HCT116 (cell line): ENCODE results near the gene ZDHHC9. TPM values are rescaled to one million over a fixed set of nuclear protein-coding genes. Genes with fewer than 3 reads are reported as not detected.

Experiments used
- ATAC-seq: fragments of 200-7000 bp; cut with Tn5 transposase; 2 replicates; pipeline ENCODE4 v1.9.1; 2020; ENCODE audit warnings: mild to moderate bottlenecking, moderate library complexity
- BruUV-seq: library from RNA; stranded (reverse); fragments of 400-500 nt; replicated peaks from 2 replicates; lab custom pipeline; 2021; lab: Mats Ljungman, UMichigan
- CTCF ChIA-PET: fragments of 300-600 bp; sonication (Branson Sonifier 250); formaldehyde crosslinking; loops from one replicate; lab custom pipeline; 2021; ENCODE audit warnings: antibody characterized with exemption; lab: Charles Lee
- POLR2A ChIA-PET: fragments of 300-600, 350-600 bp; sonication (Branson Sonifier 250); formaldehyde crosslinking; loops from one replicate; lab custom pipeline; 2021; ENCODE audit warnings: antibody characterized with exemption; lab: Charles Lee
- RAD21 ChIA-PET, 2 experiments: fragments of 300-600 bp; sonication (Branson Sonifier 250); formaldehyde crosslinking; loops; one replicate each; lab custom pipeline; 2023; ENCODE audit warnings: low total read pairs in 2 of 2; ENCODE audit not compliant: uncharacterized antibody in 2 of 2, unreplicated experiment in 2 of 2, low non-redundant PET in 1 of 2; lab: Charles Lee
- DNase-seq: peaks from one replicate; pipeline ENCODE4 v3.0.0-alpha.2; 2010; ENCODE audit warnings: low read depth, low spot score
- H2AFZ ChIP-seq: fragments of 200-600 bp; shearing (Covaris generic), sonication (generic); 2 replicates; pipeline ENCODE4 v1.6.1; 2017; ENCODE audit warnings: low read depth, mixed run types, mixed read lengths, antibody characterized with exemption, low read length; ENCODE audit not compliant: poor library complexity, severe bottlenecking
- H3K27ac ChIP-seq: 2 replicates; pipeline ENCODE4 v1.5.1; 2012; ENCODE audit warnings: low read depth, low read length
- H3K27me3 ChIP-seq: fragments of 200-600 bp; sonication (generic); 2 replicates; pipeline ENCODE4 v1.6.1; 2016; ENCODE audit warnings: mixed run types, low read length, mixed read lengths; ENCODE audit not compliant: insufficient read depth
- H3K36me3 ChIP-seq, 2 experiments: fragments of 200-500 bp in 1 of 2; fragments of 200-600 bp in 1 of 2; sonication (Bioruptor generic) in 1 of 2; sonication (generic) in 1 of 2; 2 replicates each; pipeline versions ENCODE4 v1.5.1 to v1.6.1; 2014 to 2016; ENCODE audit warnings: low read length in 2 of 2, inconsistent platforms in 1 of 2, mixed read lengths in 1 of 2, mixed run types in 1 of 2; ENCODE audit not compliant: insufficient read depth in 2 of 2, control insufficient read depth in 1 of 2
- H3K4me1 ChIP-seq, 2 experiments: fragments of 200-600 bp in 1 of 2; sonication (generic) in 1 of 2; 2 replicates each; pipeline versions ENCODE4 v1.5.1 to v1.6.1; 2012 to 2017; ENCODE audit warnings: low read length in 2 of 2, inconsistent platforms in 1 of 2, mild to moderate bottlenecking in 1 of 2, mixed read lengths in 1 of 2, mixed run types in 1 of 2, moderate library complexity in 1 of 2; ENCODE audit not compliant: insufficient read depth in 2 of 2, control insufficient read depth in 1 of 2
- H3K4me2 ChIP-seq: fragments of 200-600 bp; sonication (generic); 2 replicates; pipeline ENCODE4 v1.6.1; 2017; ENCODE audit warnings: mixed run types, low read length, mixed read lengths
- H3K4me3 ChIP-seq, 2 experiments: fragments of 200-600 bp in 1 of 2; sonication (generic) in 1 of 2; replicated peaks in 1 of 2; 2 replicates each; pipeline ENCODE4 v1.5.1; 2011 to 2016; ENCODE audit warnings: low read length in 2 of 2, control low read depth in 1 of 2, low read depth in 1 of 2, mild to moderate bottlenecking in 1 of 2, mixed read lengths in 1 of 2, mixed run types in 1 of 2
- H3K79me2 ChIP-seq: fragments of 200-600 bp; sonication (generic); 2 replicates; pipeline ENCODE4 v1.6.1; 2017; ENCODE audit warnings: mild to moderate bottlenecking, mixed run types, low read length, moderate library complexity, mixed read lengths; ENCODE audit not compliant: insufficient read depth
- H3K9ac ChIP-seq: fragments of 200-600 bp; sonication (generic); 2 replicates; pipeline ENCODE4 v1.6.1; 2016; ENCODE audit warnings: low read length, mixed read lengths
- H3K9me2 ChIP-seq: fragments of 200-600 bp; sonication (generic), shearing (Covaris generic); 2 replicates; pipeline ENCODE4 v1.6.1; 2017; ENCODE audit warnings: mixed run types, mild to moderate bottlenecking, moderate library complexity; ENCODE audit not compliant: insufficient read depth
- H3K9me3 ChIP-seq, 2 experiments: fragments of 200-500 bp in 1 of 2; fragments of 200-600 bp in 1 of 2; sonication (Bioruptor generic) in 1 of 2; sonication (generic) in 1 of 2; 2 replicates each; pipeline ENCODE4 v1.6.1; 2014 to 2017; ENCODE audit warnings: low read length in 2 of 2, mixed read lengths in 2 of 2, inconsistent platforms in 1 of 2, low read depth in 1 of 2, mild to moderate bottlenecking in 1 of 2, mixed run types in 1 of 2, moderate library complexity in 1 of 2; ENCODE audit not compliant: control insufficient read depth in 1 of 2, insufficient read depth in 1 of 2
- H4K20me1 ChIP-seq: fragments of 200-600 bp; sonication (generic), shearing (Covaris generic); 2 replicates; pipeline ENCODE4 v1.6.1; 2017; ENCODE audit warnings: mixed run types, mild to moderate bottlenecking, moderate library complexity; ENCODE audit not compliant: insufficient read depth
- CEBPB ChIP-seq: IDR thresholded peaks from 2 replicates; pipeline ENCODE4 v1.6.1; 2012; ENCODE audit warnings: low read depth
- EGR1 ChIP-seq: IDR thresholded peaks from 2 replicates; pipeline ENCODE4 v1.6.1; 2012; ENCODE audit warnings: low read depth
- ELF1 ChIP-seq: IDR thresholded peaks from 2 replicates; pipeline ENCODE4 v1.6.1; 2012; ENCODE audit warnings: low read depth, borderline replicate concordance
- EZH2 ChIP-seq: fragments of 200-600 bp; sonication (generic); IDR thresholded peaks from 2 replicates; pipeline ENCODE4 v1.6.1; 2017; ENCODE audit warnings: antibody characterized with exemption, mixed run types
- EZH2phosphoT487 ChIP-seq: fragments of 200-600 bp; IDR thresholded peaks from 2 replicates; pipeline ENCODE4 v1.6.1; 2018; ENCODE audit warnings: antibody characterized with exemption, borderline replicate concordance
- FOSL1 ChIP-seq: IDR thresholded peaks from 2 replicates; pipeline ENCODE4 v1.6.1; 2012; ENCODE audit warnings: low read depth
- JUND ChIP-seq: IDR thresholded peaks from 2 replicates; pipeline ENCODE4 v1.6.1; 2012
- POLR2AphosphoS5 ChIP-seq: IDR thresholded peaks from 2 replicates; pipeline ENCODE4 v1.6.1; 2011; ENCODE audit warnings: mild to moderate bottlenecking, low read depth, low read length, moderate library complexity
- SIN3A ChIP-seq: IDR thresholded peaks from 2 replicates; pipeline ENCODE4 v1.6.1; 2012; ENCODE audit warnings: low read depth
- SP1 ChIP-seq: IDR thresholded peaks from 2 replicates; pipeline ENCODE4 v1.6.1; 2012; ENCODE audit warnings: low read depth
- SRF ChIP-seq: IDR thresholded peaks from 2 replicates; pipeline ENCODE4 v1.6.1; 2012; ENCODE audit warnings: low read depth
- ZFX ChIP-seq: fragments of 450-650 bp; IDR thresholded peaks from 2 replicates; pipeline ENCODE4 v1.6.1; 2017
- ZNF274 ChIP-seq: fragments of 200-500 bp; sonication (Bioruptor generic); IDR thresholded peaks from 2 replicates; pipeline ENCODE4 v1.6.1; 2014; ENCODE audit warnings: mild to moderate bottlenecking, low read depth, low read length, inconsistent platforms
- intact Hi-C: fragments of 100-400 bp; cut with micrococcal nuclease; formaldehyde crosslinking; loops from 2 replicates; pipeline ENCODE4 v1.10.0; 2022
- total RNA-seq: library from RNA; stranded (reverse); gene quantifications from one replicate; pipeline ENCODE4 v1.2.1, GENCODE V29; 2021; ENCODE audit not compliant: unreplicated experiment
- TF ChIP-seq, protein P1 (sequence below): IDR thresholded peaks from 2 replicates; pipeline ENCODE4 v1.6.1; 2011; ENCODE audit warnings: mild to moderate bottlenecking, low read length, moderate library complexity; ENCODE audit not compliant: insufficient replicate concordance; ENCODE audit errors: extremely low read depth
- TF ChIP-seq, protein P2 (sequence below): IDR thresholded peaks from 2 replicates; pipeline ENCODE4 v1.6.1; 2012; ENCODE audit warnings: low read depth

ZDHHC9 gene
- total RNA-seq, 1 experiment from 2014 or later, result 18.9 TPM

DNA sequence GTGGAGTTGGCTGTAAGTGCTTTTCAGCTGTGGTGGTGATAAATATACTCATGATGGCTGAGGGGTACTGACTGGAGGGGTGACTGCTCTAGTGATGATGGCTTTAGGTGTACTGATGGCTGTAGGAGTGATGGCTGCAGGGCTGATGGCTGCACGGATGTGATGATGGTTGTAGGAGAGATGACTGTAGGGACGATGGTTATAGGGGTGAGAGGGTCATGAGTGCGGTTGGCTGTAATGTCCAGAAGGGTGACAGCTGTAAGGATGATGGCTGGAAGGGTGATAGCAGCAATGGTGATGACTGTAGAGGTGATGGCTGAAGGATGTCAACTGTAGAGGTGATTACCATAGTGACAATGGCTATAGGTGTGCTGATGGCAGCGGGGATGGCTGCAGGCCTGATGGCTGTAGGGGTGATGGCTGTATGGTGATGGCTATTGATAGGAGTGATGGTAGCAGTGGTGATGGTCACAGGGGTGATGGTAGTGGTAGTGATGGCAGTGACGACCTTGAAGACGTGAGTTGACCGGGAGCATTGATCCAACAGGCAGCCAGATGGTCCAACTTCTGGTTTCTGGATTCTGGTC lies 64.5 kb downstream of the ZDHHC9 start (continued):
- TF ChIP-seq, protein P1, sequence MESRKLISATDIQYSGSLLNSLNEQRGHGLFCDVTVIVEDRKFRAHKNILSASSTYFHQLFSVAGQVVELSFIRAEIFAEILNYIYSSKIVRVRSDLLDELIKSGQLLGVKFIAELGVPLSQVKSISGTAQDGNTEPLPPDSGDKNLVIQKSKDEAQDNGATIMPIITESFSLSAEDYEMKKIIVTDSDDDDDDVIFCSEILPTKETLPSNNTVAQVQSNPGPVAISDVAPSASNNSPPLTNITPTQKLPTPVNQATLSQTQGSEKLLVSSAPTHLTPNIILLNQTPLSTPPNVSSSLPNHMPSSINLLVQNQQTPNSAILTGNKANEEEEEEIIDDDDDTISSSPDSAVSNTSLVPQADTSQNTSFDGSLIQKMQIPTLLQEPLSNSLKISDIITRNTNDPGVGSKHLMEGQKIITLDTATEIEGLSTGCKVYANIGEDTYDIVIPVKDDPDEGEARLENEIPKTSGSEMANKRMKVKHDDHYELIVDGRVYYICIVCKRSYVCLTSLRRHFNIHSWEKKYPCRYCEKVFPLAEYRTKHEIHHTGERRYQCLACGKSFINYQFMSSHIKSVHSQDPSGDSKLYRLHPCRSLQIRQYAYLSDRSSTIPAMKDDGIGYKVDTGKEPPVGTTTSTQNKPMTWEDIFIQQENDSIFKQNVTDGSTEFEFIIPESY, result no peak

DNA sequence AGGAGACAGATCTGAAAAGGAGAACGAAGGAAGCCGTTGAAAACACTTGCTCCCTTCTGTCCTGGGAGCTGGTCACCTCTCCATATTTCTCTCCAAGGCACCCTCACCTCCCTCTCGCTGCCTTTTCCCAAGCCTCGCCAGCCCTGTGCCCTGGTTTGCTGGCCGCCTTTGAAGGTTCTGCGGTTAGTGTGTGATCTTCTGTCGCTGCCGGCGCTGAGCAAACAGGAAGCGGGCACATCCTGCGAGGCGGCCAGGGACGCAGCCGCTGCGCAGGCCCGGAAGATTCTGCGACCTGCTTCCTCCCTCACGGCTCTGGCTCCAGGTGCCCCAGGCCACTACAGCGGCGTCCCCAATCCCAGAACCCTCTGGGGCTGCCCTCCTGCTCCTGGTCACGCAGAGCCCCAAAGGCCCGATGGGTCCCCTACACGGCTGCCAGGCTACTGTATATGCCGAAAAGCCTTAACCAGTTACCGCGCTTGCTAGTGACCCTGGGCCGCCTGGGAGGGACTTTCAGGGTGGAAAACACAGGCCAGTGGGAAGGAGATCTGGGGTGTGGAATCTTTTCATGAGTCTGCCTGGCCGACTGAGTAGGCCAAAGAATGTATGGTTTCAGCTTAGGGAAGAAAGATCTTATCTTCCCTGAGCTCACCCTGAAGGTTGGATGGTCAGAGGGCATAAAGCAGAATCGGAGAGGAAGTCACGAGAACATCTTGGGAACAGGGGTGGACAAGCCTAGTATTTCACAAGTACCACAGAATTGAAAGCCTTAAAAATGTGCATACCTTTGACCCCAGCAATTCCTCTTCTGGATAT lies 66.3 kb downstream of the ZDHHC9 start:
- no peak overlapping the region for H3K4me2 ChIP-seq
- BruUV-seq, result no TSS peak
- H3K9me2 ChIP-seq, result no peaks in the 10 kb centered on the region
- no peaks in the 10 kb centered on the region for H3K4me1 ChIP-seq
- no peaks in the 10 kb centered on the region for H3K79me2 ChIP-seq
- no peaks in the 10 kb centered on the region for H3K9me3 ChIP-seq
- H3K27ac ChIP-seq, result no peak overlapping the region
- ChIA-PET POLR2A (no interaction called here), RAD21 (no interaction called here), CTCF (no interaction called here)
- no peaks in the 10 kb centered on the region for H4K20me1 ChIP-seq
- H3K4me3 ChIP-seq, result no peak overlapping the region
- H3K9ac ChIP-seq, result no peak overlapping the region
- ATAC-seq, result no peak
- intact Hi-C loops, result no loop called here
- H3K27me3 ChIP-seq, result no peaks in the 10 kb centered on the region
- H2AFZ ChIP-seq, result no peak overlapping the region
- H3K36me3 ChIP-seq, result no peaks in the 10 kb centered on the region
- no peak for DNase-seq
- TF ChIP-seq SP1, result no peak
- no peak for TF ChIP-seq SRF
- TF ChIP-seq, protein P2, sequence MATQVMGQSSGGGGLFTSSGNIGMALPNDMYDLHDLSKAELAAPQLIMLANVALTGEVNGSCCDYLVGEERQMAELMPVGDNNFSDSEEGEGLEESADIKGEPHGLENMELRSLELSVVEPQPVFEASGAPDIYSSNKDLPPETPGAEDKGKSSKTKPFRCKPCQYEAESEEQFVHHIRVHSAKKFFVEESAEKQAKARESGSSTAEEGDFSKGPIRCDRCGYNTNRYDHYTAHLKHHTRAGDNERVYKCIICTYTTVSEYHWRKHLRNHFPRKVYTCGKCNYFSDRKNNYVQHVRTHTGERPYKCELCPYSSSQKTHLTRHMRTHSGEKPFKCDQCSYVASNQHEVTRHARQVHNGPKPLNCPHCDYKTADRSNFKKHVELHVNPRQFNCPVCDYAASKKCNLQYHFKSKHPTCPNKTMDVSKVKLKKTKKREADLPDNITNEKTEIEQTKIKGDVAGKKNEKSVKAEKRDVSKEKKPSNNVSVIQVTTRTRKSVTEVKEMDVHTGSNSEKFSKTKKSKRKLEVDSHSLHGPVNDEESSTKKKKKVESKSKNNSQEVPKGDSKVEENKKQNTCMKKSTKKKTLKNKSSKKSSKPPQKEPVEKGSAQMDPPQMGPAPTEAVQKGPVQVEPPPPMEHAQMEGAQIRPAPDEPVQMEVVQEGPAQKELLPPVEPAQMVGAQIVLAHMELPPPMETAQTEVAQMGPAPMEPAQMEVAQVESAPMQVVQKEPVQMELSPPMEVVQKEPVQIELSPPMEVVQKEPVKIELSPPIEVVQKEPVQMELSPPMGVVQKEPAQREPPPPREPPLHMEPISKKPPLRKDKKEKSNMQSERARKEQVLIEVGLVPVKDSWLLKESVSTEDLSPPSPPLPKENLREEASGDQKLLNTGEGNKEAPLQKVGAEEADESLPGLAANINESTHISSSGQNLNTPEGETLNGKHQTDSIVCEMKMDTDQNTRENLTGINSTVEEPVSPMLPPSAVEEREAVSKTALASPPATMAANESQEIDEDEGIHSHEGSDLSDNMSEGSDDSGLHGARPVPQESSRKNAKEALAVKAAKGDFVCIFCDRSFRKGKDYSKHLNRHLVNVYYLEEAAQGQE, result no peak
- TF ChIP-seq ZNF274, result no peak
- no peak for TF ChIP-seq FOSL1
- no peak for TF ChIP-seq EGR1
- no peak for TF ChIP-seq ZFX
- TF ChIP-seq SIN3A, result no peak
- TF ChIP-seq, protein P1, result no peak
- TF ChIP-seq EZH2phosphoT487, result no peak
- TF ChIP-seq ELF1, result no peak
- no peak for TF ChIP-seq JUND
- TF ChIP-seq EZH2, result no peak
- TF ChIP-seq CEBPB, result no peak
- no peak for TF ChIP-seq POLR2AphosphoS5
